G401 (cell line): ENCODE data around the gene SAE1. TPM values are rescaled to one million over a fixed set of nuclear protein-coding genes. Genes with fewer than 3 reads are reported as not detected.

Experiments
- DNase-seq: peaks from one replicate; pipeline ENCODE4 v3.0.0-alpha.2; 2015; ENCODE audit warnings: low spot score
- in situ Hi-C: cut with HindIII; loops from 2 replicates; pipeline ENCODE4 v1.10.0; 2016; ENCODE audit warnings: low sequenced_read_pairs, mixed read lengths
- total RNA-seq: library from RNA; depleted of rRNA; stranded (reverse); fragments of >200 nt; shearing (Covaris generic); gene quantifications from 2 replicates; pipeline ENCODE4 v1.2.3, GENCODE V29; 2014

The SAE1 gene
- total RNA-seq, 1 experiment from 2014 or later = 603 TPM

DNA sequence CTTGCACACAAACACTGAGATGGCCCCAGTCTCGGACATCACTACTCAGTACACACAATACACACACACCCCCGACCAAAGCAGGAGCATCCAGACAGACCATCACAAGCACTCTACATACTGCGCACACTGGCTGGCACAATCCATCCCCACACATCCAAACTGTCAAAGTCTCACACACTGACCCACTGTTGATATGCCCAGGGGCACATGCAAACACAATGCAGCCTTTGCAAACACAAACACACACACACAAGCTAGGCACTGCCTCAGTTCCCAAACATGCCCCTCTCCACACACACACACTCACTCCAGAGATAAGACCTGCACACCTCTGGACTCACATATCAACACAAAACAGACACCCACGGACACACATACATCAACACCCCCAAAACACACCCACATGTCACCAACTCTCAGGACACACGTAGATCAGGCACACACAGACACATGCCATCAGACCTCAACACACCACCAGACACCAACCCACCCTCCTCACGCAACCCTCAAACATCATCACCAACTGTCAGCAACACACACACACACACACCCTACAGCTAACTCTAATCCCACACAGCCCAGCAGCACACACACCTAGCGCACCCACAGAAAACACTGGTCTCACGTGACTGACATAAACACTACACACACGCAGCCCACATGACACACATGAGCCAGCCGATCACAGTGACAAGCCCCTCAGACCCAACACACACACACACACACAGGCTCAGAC lies 98.5 kb downstream of the SAE1 start:
- in situ Hi-C loops = no loop called here
- DNase-seq = peak; percentile 53

DNA sequence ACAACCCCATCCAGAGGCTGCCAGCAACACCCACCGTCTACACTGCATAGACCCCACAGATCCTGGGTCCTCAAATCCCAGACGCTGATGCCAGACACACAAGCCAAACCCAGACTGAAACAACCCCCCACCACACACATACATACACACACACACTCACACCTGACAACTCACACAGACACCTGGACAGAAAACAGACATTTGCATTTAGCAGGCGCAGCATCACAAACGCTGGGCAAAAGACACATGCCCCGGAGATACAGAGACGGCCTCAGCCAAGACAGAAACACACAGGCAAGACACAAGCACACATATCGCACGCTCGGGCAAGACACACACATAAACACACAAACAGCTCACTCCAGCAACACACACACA lies 99.0 kb downstream of the SAE1 start:
- in situ Hi-C loops = no loop called here

DNA sequence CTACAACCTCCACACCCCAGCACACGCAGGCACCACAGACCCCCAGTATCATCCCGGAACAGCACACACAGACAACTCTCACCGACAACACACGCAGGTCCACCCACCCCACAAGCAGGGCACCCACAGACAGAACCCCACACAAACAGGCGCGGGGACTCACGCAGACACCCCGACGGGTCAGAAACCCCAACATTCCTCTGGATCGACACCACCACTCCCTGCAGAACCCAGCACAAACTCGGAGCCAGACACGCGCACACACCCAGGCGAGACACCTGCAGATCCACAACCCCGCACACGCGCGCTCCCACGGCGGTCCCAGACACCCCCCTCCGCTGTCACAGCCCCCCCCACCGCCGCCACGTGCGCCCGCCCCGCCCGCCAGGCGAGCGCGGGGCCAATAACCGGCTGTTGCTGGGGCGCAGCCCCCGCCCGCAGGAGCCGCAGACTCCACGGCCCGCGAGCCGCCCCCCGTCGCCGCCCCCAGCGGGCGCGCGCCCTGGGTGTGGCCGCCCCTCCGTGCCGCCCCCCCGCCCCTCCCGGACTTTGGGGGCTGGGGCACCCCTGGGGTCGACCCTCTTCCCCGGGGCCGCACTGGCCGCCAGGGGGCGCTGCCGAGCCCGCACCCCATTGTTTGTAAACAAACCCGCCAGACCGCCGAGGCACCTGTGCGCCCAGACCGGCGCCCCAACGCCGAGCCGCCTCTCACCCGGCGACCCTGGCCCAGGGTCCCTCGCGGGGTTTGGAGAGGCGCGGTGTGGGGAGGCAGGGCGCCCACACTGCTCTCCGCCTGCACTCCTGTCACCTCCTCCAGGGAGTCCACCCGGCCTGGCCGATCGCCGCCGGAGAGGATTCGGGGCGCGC lies 99.7 kb downstream of the SAE1 start:
- in situ Hi-C loops = no loop called here
- peak; percentile 50 for DNase-seq

More for the DNA sequence above, 99.0 kb downstream of the SAE1 start:
- DNase-seq = peak; percentile 64

DNA sequence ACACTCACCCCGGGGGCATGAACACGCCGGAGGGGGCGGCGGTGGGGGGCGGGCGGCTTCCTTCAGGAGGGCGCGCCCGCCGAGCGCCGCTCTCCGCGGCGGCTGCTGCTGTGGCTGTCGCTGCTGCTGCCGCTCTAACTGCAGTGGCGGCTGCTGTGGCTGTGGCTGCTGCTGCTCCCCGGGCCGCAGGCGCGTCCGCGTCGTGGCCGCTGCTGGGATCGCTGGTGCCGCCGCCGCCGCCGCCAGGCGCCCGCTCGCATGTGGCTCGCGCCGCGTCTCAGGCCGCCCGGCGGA lies 100.2 kb downstream of the SAE1 start, which contains the start of gene BBC3:
BBC3 (minus strand) TSS at position 279 of the 294 bp plus-strand sequence. CDS start 2,768 bp downstream, outside the sequence.
- no peak for DNase-seq
- in situ Hi-C loops = no loop called here

DNA sequence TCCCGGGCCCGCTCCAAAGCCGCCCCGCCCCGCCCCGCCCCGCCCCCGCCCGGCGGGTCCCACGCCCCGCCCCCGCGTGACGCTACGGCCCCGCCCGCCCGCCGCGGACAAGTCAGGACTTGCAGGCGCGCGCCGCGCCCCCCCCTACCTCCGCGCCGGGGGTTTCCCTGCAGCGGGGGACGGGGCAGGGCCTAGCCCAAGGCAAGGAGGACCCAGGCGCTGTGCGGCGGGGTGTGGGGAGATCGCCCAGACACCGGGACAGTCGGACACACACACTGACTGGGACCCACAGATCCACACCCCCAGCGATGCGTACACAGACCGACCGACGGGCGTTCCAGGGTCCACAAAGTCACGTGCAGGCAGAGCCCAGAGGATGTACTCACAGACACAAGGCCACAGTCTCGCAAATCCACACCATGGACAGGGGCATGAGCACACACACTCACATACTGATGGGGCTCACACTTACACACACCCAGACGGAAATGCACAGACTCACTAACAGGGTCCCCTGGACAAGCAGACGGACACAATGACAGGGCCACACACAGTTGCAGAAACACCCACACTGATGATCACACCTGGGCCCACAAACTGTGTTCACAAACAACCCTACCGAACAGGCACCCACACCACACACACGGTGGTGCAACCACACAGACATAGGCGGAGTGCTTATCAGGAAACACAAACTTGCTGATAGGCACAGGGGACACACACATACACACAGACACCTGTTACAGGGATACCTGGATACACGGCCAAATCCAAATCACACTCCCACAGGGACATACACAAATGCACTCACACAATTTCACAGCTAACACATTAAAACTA lies 100.8 kb downstream of the SAE1 start:
- in situ Hi-C loops = no loop called here
- DNase-seq = peak; percentile 80

DNA sequence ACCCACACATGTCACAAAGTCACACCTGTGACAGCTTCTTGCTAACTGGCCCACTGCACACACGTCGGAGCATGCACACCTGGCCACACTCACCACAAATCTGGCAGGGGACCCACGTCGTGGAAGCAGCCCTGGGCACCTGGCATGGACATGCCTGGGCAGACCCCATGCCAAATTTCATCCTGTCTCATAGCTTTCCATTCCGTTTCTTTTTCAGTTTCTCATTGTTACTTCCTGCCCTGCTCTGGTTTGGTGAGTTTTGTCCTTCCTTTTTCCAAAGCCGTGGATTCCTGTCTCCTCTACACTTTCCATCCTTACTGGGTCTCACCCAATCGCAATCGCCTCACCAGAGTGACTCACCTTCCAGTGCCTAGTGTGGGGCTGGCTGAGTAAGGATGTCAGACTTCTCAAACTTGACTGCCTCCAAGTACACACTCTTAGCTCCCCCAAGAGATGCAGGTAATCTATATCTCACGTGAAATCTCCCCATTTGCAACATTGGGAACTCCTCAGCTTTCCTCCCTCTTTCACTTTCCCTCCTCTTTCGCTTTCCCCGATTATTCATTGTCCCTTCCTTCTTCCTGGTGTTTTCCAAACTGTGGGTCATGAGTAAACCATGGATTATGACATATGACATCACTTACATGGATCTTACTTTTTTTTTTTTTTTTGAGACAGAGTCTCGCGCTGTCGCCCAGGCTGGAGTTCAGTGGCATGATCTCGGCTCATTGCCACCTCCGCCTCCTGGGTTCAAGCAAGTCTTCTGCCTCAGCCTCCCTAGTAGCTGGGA lies 102.0 kb downstream of the SAE1 start:
- in situ Hi-C loops = no loop called here
- DNase-seq = no peak

DNA sequence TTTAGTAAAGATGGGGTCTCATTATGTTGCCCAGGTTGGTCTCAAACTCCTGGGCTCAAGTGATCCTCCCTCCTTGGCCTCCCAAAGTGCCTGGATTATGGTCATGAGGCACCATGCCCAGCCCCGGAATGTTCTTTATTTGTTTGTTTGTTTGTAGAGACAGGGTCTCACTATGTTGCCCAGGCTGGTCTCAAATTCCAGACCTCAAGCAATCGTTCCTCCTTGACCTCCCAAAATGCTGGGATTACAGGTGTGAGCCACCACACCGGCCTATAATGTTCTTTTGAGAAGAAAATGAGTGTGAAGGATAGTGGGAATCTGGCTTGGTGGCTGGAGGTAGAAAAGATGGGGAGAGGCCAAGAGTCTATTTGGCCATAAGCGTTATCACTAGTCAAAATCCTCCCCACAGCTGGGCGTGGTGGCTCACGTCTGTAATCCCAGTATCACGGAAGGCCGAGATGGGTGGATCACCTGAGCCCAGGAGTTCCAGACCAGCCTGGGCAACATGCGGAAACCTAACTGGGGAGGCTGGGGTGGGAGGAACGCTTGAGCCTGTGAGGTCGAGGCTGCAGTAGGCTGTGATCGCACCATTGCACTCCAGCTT lies 105.5 kb downstream of the SAE1 start:
- no peak for DNase-seq
- in situ Hi-C loops = no loop called here

DNA sequence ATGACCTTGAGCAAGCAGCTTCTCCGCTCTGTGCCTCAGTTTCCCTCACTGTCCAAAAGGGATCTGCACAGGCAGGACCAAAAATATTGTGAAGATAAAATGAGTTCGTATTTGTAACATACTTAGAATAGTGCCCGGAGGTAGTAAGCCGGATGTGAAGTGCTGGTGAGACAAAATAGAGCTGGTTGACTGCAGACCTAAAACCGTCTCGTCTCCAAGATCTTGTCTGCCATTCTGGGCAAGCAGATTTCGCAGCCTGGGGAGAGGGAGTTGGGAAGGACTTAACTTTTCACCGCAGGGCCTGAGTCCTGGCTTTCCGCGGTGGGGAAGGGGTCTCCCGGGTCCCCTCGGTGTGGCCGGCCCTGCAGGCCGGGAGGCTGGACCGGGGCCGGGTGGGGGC lies 108.5 kb downstream of the SAE1 start:
- DNase-seq = peak; percentile 49
- in situ Hi-C loops = no loop called here

DNA sequence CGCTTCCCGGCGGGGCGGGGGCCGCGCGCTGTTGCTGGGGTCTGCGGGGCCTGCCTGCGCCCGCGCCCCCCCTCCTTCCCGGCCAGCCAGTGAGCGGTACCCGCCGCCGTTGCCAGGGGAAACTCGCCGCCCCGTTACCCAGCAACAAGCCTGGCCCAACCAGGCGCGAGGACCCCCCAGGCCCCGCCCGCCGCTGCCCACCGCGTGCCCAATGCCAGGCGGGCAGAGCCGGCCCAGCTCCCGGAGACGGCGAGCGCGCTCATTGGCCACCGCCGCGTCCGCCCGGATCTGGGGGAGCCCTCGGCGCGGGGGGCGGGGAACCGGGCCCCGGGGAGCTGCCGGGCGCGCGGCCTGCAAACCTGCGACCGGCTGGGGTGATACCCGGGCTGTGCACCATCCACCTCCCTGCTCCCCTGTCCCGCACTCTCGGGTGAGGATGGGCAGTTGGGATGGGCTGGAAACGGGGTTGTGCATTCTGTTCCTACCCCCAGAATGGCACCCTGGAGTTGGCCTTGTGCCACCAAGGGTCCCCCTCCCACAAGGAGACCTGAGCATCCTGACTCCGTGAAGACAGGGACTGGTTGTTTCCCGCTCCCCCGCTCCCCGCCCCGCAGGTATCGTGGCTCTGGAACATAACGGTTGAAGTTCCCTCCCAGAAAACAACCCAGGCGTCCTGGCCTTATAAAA lies 109.1 kb downstream of the SAE1 start:
- peak; percentile 91 for DNase-seq
- in situ Hi-C loops = no loop called here

DNA sequence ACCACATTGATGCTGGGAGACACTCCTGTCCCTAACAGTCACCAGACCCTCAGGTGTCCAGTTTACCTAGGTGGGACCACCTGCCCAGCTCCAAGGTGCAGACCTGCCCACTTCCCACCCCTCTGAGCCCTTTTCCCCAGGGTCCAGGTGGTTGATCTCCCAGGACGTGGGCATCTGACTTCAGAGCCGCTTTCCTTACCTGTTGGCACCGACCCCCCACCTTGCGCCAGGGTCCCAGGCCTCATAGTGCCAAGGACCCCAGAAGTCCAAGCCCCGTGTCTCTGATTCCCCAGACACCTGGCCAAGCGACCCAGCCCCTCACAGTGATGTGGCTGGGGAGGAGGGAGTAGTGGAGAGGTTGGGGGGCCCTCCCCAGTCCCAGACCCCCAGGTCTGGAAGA lies 109.9 kb downstream of the SAE1 start:
- in situ Hi-C loops = no loop called here
- DNase-seq = no peak

DNA sequence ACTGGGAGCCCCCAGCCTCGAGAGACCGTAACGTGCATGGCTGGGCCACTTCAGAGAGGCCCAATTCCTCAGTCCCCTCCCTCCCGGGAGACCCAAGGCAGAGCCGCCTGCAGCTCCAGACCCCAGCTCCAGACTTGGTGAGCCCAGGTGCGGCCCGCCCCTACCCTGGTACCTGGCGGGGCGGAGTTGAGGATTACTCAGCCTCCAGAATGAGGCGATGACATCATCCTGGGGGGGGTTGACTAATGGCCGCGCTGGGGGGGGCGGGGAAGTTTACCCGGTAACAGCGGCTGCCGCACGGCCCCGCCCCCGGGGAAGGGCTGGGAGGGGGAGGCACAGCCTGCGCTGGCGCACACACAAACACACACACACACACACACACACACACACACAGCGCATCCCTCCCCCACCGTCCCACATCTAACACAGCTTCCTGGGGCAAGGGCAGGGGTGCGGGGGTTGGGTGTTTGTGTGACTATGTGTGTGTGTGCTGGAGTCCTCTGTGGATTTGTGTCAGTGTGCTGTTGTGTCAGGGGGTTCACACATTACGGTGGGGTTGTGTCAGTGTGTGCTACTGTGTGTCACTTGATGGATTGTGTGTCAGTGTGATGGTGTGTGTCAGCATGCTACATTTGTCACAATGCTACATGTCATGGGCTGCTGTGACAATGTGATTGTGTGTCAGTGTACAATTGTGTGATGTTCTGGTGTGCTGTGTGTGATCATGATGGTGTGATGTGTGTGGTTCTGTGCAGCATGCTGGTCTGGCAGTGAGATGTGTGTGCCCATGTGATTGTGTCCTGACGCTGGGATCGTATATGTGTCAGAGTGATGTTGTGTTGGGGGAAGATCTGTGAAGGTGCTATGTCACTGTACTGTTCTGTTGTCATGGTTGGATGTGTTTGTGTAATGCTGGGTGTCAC lies 110.6 kb downstream of the SAE1 start:
- DNase-seq = peak; percentile 87
- in situ Hi-C loops = no loop called here

DNA sequence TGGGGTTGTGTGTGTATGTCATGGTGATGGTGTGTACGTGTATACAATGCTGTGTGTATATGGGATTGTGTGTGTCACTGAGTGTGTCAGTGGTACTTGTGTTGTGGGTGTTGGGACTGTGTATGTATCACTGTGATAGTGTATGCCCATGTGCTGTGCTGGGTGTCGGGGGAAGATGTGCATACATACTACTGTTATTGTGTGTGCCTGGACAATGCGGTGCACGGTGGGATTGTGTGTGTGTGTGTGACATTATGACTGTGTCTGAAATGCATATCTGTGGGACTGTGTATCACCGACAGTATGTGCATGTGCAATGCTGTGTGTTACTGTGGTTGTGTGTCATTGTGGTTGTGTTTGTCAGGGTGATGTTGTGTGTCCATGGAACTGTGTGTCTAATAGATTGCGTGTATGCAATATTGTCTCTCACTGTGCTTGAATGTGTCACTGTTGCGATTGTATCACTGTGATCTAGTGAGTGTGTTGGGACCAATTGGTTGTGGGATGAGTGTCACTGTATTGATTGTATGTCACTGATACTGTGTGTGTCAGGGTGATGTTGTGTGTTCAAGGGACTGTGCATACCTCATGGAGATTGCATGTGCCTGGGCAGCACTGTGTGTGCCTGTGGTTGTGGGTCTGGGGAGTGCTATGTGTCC lies 111.4 kb downstream of the SAE1 start:
- in situ Hi-C loops = no loop called here
- peak; percentile 15 for DNase-seq

DNA sequence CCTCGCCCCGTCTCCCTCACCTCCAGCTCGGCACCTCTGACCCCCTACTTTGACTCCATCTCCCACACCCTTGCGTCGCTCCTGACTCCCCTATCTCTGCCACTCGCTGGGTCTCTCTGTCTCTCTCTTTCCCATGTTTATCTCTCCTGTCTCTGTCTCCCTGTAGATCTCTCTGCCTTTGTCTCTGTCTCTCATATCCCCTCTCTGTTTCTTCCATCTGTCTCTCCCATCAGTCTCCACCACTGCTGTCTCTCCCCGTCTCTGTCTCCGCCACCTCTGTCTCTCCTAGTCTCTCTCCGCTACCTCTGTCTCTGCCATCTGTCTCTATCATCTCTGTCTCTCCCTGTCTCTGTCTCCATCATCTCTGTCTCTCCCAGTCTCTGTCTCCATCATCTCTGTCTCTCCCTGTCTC lies 112.7 kb downstream of the SAE1 start:
- in situ Hi-C loops = no loop called here

DNA sequence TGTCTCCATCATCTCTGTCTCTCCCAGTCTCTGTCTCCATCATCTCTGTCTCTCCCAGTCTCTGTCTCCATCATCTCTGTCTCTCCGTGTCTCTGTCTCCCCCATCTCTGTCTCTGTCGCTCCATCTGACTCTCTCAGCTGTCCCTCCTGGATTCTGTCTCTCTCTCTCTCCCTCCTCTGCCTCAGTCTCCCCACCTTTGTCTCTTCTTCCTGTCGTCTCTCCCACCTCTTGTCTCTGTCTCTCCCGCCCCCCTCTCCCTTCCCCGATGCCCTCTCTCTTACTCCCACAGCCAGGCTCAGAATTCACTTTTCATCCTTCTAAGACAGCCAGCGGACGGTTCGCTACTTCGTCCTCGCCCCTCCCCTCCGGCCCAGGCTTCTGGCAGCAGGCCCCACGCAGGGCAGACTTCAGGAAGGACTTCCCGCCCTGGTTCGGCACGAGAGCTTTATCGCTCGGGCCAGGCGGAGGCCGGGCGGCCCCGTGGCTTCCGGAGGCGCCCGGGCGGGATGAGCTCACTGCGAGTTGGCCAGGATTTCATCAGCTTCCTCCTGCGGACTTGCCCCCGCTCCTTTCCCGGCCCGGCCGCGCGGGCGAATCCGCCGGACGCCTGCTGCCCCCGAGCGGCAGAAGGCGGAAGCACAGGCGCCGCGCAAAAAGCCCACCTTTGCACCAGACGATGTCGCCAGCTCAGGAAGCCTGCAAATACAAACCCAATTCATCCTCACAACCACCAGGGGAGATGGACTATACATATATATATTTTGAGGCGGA lies 113.3 kb downstream of the SAE1 start:
- in situ Hi-C loops = no loop called here

More for the DNA sequence above, 112.7 kb downstream of the SAE1 start:
- no peak for DNase-seq

DNA sequence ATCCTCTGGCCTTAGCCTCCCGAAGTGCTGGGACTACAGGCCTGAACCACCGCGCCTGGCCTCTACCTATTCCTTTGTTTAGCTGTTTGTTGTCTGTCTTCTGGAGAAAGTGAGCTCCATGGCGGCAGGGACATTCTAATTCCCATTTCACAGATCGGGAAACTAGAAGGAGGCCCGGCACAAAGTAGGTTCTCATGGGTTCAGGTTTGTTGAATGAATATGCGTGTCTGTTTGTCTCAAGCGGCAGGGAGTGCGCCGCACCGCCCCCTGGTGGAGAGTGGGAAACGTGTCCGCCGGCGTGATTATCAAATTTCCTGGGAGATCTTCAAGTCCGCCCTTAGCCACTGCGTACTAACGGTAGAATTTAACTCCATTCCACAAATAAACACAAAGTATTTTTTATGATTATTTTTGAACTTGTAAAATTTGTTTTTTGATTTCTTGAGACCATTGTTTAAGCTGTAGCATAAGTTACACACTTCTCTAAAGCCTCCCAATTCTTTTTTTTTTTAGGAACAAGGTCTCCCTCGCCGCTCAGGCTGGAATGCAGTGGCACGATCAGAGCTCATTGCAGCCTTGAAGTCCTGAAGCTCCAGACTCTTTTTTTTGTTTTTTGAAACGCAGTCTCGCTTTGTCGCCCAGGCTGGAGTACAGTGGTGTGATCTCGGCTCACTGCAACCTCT lies 116.8 kb downstream of the SAE1 start:
- peak; percentile 71 for DNase-seq
- in situ Hi-C loops = no loop called here

More for the DNA sequence above, 113.3 kb downstream of the SAE1 start:
- DNase-seq = peak; percentile 84
